Breast epithelium (tissue), 4 donors: ENCODE results near the gene SPSB3. TPM values are rescaled to one million over a fixed set of nuclear protein-coding genes. Genes with fewer than 3 reads are reported as not detected.

Source experiments
- DNase-seq, 2 donors: peaks; one replicate each; pipeline ENCODE4 v3.0.0-alpha.2; 2019; ENCODE audit warnings: low spot score in 2 of 2
- H3K27ac ChIP-seq, 2 donors: fragments of 200-600 bp; sonication (generic) in 1 of 2; one replicate each; pipeline ENCODE4 v1.5.1; 2016 to 2019; ENCODE audit warnings: mild to moderate bottlenecking in 1 of 2
- H3K27me3 ChIP-seq, 2 donors: fragments of 200-600 bp; sonication (generic) in 1 of 2; one replicate each; pipeline versions ENCODE4 v1.5.1 to v1.6.0; 2017 to 2019; ENCODE audit warnings: control low read depth in 1 of 2, mild to moderate bottlenecking in 1 of 2
- H3K36me3 ChIP-seq: fragments of 200-600 bp; one replicate; pipeline ENCODE4 v1.5.1; 2019
- H3K4me1 ChIP-seq, 2 donors: fragments of 200-600 bp; sonication (generic); one replicate each; pipeline ENCODE4 v1.5.1; 2016 to 2019; ENCODE audit warnings: control low read depth in 1 of 2
- H3K4me3 ChIP-seq, 3 donors: fragments of 200-600 bp; sonication (generic); 1 replicate in 2 of 3; 2 replicates in 1 of 3; pipeline ENCODE4 v1.5.1; 2016 to 2019; ENCODE audit warnings: mild to moderate bottlenecking in 3 of 3, moderate library complexity in 2 of 3
- H3K9me3 ChIP-seq, 2 donors: fragments of 200-600 bp; sonication (generic) in 1 of 2; one replicate each; pipeline ENCODE4 v1.5.1; 2016 to 2019; ENCODE audit warnings: control low read depth in 1 of 2
- CTCF ChIP-seq, 3 donors: fragments of 450-650 bp; IDR thresholded peaks; one replicate each; pipeline ENCODE4 v1.5.1; 2016 to 2017; ENCODE audit warnings: antibody characterized with exemption in 3 of 3, mild to moderate bottlenecking in 3 of 3, moderate library complexity in 3 of 3
- POLR2A ChIP-seq: fragments of 450-650 bp; IDR thresholded peaks from one replicate; pipeline ENCODE4 v1.6.1; 2016; ENCODE audit warnings: antibody characterized with exemption, mild to moderate bottlenecking, moderate library complexity
- POLR2AphosphoS5 ChIP-seq, 3 donors: sonication (generic); formaldehyde crosslinking; IDR thresholded peaks; one replicate each; pipeline ENCODE4 v1.6.1; 2017; ENCODE audit warnings: antibody characterized with exemption in 3 of 3
- intact Hi-C: fragments of 100-400 bp; cut with DNase I; formaldehyde crosslinking; loops from one replicate; pipeline ENCODE4 v1.15.1; 2023; ENCODE audit warnings: low total_unique reads
- total RNA-seq, 3 donors: library from RNA; depleted of rRNA; stranded (reverse); fragments of >200 nt; gene quantifications; one replicate each; pipeline ENCODE4 v1.1.0, GENCODE V29; 2016

The SPSB3 gene
- total RNA-seq, 3 donors from 2014 or later = 84.9 to 107 (median 88.5) TPM

GRCh38 chr16:1826691-1827573 is 44.6 kb upstream of the SPSB3 start, which contains the start of the genes FAHD1 and HAGH:
TSS of gene FAHD1 (plus strand) at chr16:1827206. CDS start at chr16:1827239, 33 bp downstream.
TSS of gene HAGH (minus strand) at chr16:1826825. CDS start at chr16:1826787, 38 bp downstream.
- H3K27me3 ChIP-seq = no peaks in the 10 kb centered on the region
- peak within 1 kb of the TSS; percentile 73 to 80 for H3K27ac ChIP-seq
- intact Hi-C loops = no loop called here
- peak; percentile 89 to 95 for DNase-seq
- no peaks in the 10 kb centered on the region for H3K36me3 ChIP-seq
- H3K4me1 ChIP-seq = peaks cover 0 to 18% of the 10 kb centered on the region in 2 donors
- H3K4me3 ChIP-seq = peak within 1 kb of the TSS; percentile 76 to 96 (median 95)
- peak; percentile 89 to 94 (median 92) for TF ChIP-seq POLR2AphosphoS5 (IDR thresholded peaks at IDR 0.05)
- TF ChIP-seq CTCF (IDR thresholded peaks at IDR 0.05) = no peak
- no peaks in the 10 kb centered on the region for H3K9me3 ChIP-seq

GRCh38 chr16:1825864-1826690 is 43.7 kb upstream of the SPSB3 start:
- intact Hi-C loops = no loop called here
- no peak for DNase-seq
- Histone ChIP-seq H3K36me3 (peaks cover 1% of the 10 kb centered on the region), H3K9me3 (no peaks in the 10 kb centered on the region), H3K4me1 (peaks cover 0 to 18% of the 10 kb centered on the region in 2 donors), H3K4me3 (peak overlapping the region; percentile 76 to 96 (median 95)), H3K27ac (peak overlapping the region; percentile 42 to 80), H3K27me3 (no peaks in the 10 kb centered on the region)
- TF ChIP-seq POLR2AphosphoS5 (IDR thresholded peaks at IDR 0.05) (no peak), POLR2A (no peak), CTCF (IDR thresholded peaks at IDR 0.05) (no peak)

GRCh38 chr16:1825381-1825863 is 43.1 kb upstream of the SPSB3 start:
- no peak overlapping the region for H3K27ac ChIP-seq
- H3K4me1 ChIP-seq = peaks cover 0 to 18% of the 10 kb centered on the region in 2 donors
- DNase-seq = no peak
- no peaks in the 10 kb centered on the region for H3K9me3 ChIP-seq
- H3K4me3 ChIP-seq = peak overlapping the region; percentile 76 to 96 (median 95)
- H3K27me3 ChIP-seq = no peaks in the 10 kb centered on the region
- TF ChIP-seq POLR2A (no peak), POLR2AphosphoS5 (IDR thresholded peaks at IDR 0.05) (no peak), CTCF (IDR thresholded peaks at IDR 0.05) (no peak)
- intact Hi-C loops = no loop called here
- peaks cover 3% of the 10 kb centered on the region for H3K36me3 ChIP-seq

GRCh38 chr16:1823821-1824220 is 41.5 kb upstream of the SPSB3 start:
- no peak for TF ChIP-seq CTCF (IDR thresholded peaks at IDR 0.05)
- no peak for TF ChIP-seq POLR2AphosphoS5 (IDR thresholded peaks at IDR 0.05)
- TF ChIP-seq POLR2A = no peak
- Histone ChIP-seq H3K27ac (no peak overlapping the region), H3K9me3 (no peaks in the 10 kb centered on the region), H3K27me3 (no peaks in the 10 kb centered on the region), H3K36me3 (peaks cover 3% of the 10 kb centered on the region), H3K4me1 (peaks cover 0 to 14% of the 10 kb centered on the region in 2 donors), H3K4me3 (no peak overlapping the region)
- intact Hi-C loops = no loop called here
- DNase-seq = no peak
